Thyroid gland (tissue), 4 donors: Measurements from ENCODE around the gene ZNF580. TPM values are rescaled to one million over a fixed set of nuclear protein-coding genes. Genes with fewer than 3 reads are reported as not detected.

Experiments used
- DNase-seq, 2 donors: peaks; one replicate each; pipeline ENCODE4 v3.0.0-alpha.2; 2019
- H3K27ac ChIP-seq, 3 donors: fragments of 200-600 bp; sonication (generic); 1 replicate in 2 of 3; 2 replicates in 1 of 3; pipeline ENCODE4 v1.5.1; 2016 to 2019; ENCODE audit warnings: mild to moderate bottlenecking in 1 of 3, moderate library complexity in 1 of 3
- H3K27me3 ChIP-seq: fragments of 200-600 bp; sonication (generic); one replicate; pipeline ENCODE4 v1.5.1; 2019
- H3K36me3 ChIP-seq, 2 donors: fragments of 200-600 bp; sonication (generic); one replicate each; pipeline ENCODE4 v1.5.1; 2016 to 2019
- H3K4me1 ChIP-seq, 2 donors: fragments of 200-600 bp; sonication (generic); one replicate each; pipeline ENCODE4 v1.5.1; 2017 to 2019
- H3K4me3 ChIP-seq, 3 donors: fragments of 200-600 bp; sonication (generic); replicated peaks in 1 of 3; 1 replicate in 2 of 3; 2 replicates in 1 of 3; pipeline ENCODE4 v1.5.1; 2016; ENCODE audit warnings: mild to moderate bottlenecking in 1 of 3
- H3K9me3 ChIP-seq: fragments of 200-600 bp; sonication (generic); one replicate; pipeline ENCODE4 v1.5.1; 2017
- CTCF ChIP-seq, 6 experiments: fragments of 200-600 bp in 3 of 6; fragments of 450-650 bp in 3 of 6; sonication (generic) in 3 of 6; IDR thresholded peaks; one replicate each; pipeline ENCODE4 v1.5.1; 2016 to 2019; ENCODE audit warnings: antibody characterized with exemption in 6 of 6, mild to moderate bottlenecking in 2 of 6, inconsistent platforms in 1 of 6, moderate library complexity in 1 of 6
- POLR2A ChIP-seq, 2 donors: fragments of 450-650 bp; IDR thresholded peaks; one replicate each; pipeline ENCODE4 v1.6.1; 2017; ENCODE audit warnings: antibody characterized with exemption in 2 of 2, mild to moderate bottlenecking in 2 of 2, moderate library complexity in 1 of 2
- WGBS, 2 donors: methylation state at CpG; one replicate each; pipeline ENCODE4 v1.1.5; 2017; 5-methylcytosine and 5-hydroxymethylcytosine counted together
- intact Hi-C: fragments of 100-400 bp; cut with DNase I; formaldehyde crosslinking; loops from one replicate; pipeline ENCODE4 v1.15.1; 2023
- total RNA-seq, 4 donors: library from RNA; depleted of rRNA; stranded (reverse); fragments of >200 nt; gene quantifications; one replicate each; pipeline ENCODE4 v1.2.3, GENCODE V29; 2016

Gene ZNF580
- total RNA-seq, 4 donors from 2014 or later = 29.9 to 61.1 (median 44.8) TPM

GRCh38 chr19:55679343-55680257, 38.8 kb downstream of the ZNF580 start:
- Histone ChIP-seq H3K4me1 (peaks cover 30 to 40% of the 10 kb centered on the region in 2 donors), H3K9me3 (no peaks in the 10 kb centered on the region), H3K4me3 (no peak overlapping the region), H3K27me3 (no peaks in the 10 kb centered on the region), H3K36me3 (peaks cover 24 to 27% of the 10 kb centered on the region in 2 donors), H3K27ac (no peak overlapping the region)
- no peak for DNase-seq
- WGBS, 2 donors = 88 to 90% methylated on average over 12 to 18 of the region's 24 CpGs
- intact Hi-C loops = no loop called here
- TF ChIP-seq POLR2A (IDR thresholded peaks at IDR 0.05) = no peak
- no peak for TF ChIP-seq CTCF (IDR thresholded peaks at IDR 0.05)

DNA sequence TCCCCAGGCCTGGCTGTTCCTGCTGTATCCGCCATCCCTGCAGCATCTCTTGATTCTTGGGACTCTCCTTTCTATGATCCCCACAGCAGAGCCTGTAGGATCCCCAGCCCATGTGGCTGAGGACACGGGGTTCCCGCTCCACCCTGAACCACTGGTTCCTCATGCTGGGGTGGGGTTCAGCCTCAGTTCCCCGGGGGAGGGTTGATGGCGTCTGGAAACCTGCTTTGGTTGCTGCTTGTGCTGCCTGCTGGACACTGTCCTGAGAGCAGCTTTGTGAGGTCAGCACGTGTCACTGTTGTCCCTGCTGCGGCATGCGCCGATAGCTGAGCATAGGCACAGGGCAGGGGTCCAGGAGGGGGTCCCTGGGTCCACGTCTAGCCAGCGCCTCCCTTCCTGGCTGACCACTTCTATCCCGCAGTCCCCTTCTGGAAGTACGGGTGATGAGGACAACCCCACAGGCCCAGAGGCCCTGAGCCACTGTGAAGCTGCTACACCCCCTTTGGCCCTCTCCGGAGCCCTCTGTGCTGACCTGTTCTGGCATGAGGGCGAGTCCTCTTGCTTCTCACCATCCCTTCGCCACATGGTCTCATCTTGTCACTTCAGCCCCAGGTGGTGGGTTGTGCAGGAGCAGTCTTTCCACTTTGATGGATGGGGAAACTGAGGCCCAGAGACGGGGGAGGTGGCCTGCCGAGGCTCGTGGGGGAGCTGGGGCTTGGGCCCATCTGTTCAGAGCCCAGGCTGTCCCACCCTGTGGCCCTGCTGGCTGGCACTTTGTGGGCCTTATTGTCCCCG, 39.7 kb downstream of the ZNF580 start:
- Histone ChIP-seq H3K4me1 (peaks cover 29 to 40% of the 10 kb centered on the region in 2 donors), H3K27me3 (no peaks in the 10 kb centered on the region), H3K9me3 (no peaks in the 10 kb centered on the region), H3K4me3 (no peak overlapping the region), H3K36me3 (peaks cover 32 to 35% of the 10 kb centered on the region in 2 donors), H3K27ac (no peak overlapping the region)
- intact Hi-C loops = no loop called here
- no peak for DNase-seq
- no peak for TF ChIP-seq POLR2A (IDR thresholded peaks at IDR 0.05)
- TF ChIP-seq CTCF (IDR thresholded peaks at IDR 0.05) = no peak
- WGBS, 2 donors = 90 to 92% methylated on average over 12 of the region's 20 CpGs

GRCh38 chr19:55681131-55682092, 40.6 kb downstream of the ZNF580 start:
- H3K36me3 ChIP-seq = peaks cover 37 to 44% of the 10 kb centered on the region in 2 donors
- peaks cover 21 to 32% of the 10 kb centered on the region in 2 donors for H3K4me1 ChIP-seq
- intact Hi-C loops = no loop called here
- H3K4me3 ChIP-seq = no peak overlapping the region
- H3K27me3 ChIP-seq = no peaks in the 10 kb centered on the region
- DNase-seq = peak; percentile 57 to 69
- no peak overlapping the region for H3K27ac ChIP-seq
- WGBS, 2 donors = 81 to 85% methylated on average over 9 of the region's 9 CpGs
- no peak for TF ChIP-seq POLR2A (IDR thresholded peaks at IDR 0.05)
- no peak for TF ChIP-seq CTCF (IDR thresholded peaks at IDR 0.05)
- H3K9me3 ChIP-seq = no peaks in the 10 kb centered on the region

- Histone ChIP-seq H3K4me3 (no peak overlapping the region), H3K9me3 (no peaks in the 10 kb centered on the region), H3K27ac (no peak overlapping the region), H3K27me3 (no peaks in the 10 kb centered on the region), H3K36me3 (peaks cover 39 to 45% of the 10 kb centered on the region in 2 donors), H3K4me1 (peaks cover 9 to 18% of the 10 kb centered on the region in 2 donors)
- intact Hi-C loops = no loop called here
- no peak for DNase-seq
- 85 to 95% methylated on average over 21 to 22 of the region's 22 CpGs for WGBS, 2 donors
- TF ChIP-seq POLR2A (IDR thresholded peaks at IDR 0.05) (no peak), CTCF (IDR thresholded peaks at IDR 0.05) (no peak)
Observed at GRCh38 chr19:55683449-55684261, 42.9 kb downstream of the ZNF580 start.
